Upper lobe of left lung (tissue), 6 donors: ENCODE results near the gene EXOSC1. TPM values are rescaled to one million over a fixed set of nuclear protein-coding genes. Genes with fewer than 3 reads are reported as not detected.

Experiments used
- ATAC-seq, 2 donors: fragments of 200-7000 bp; cut with Tn5 transposase; one replicate each; pipeline ENCODE4 v1.9.1; 2022; ENCODE audit warnings: mild to moderate bottlenecking in 2 of 2, moderate library complexity in 2 of 2; ENCODE audit not compliant: low FRiP score in 2 of 2
- DNase-seq, 2 donors: peaks; one replicate each; pipeline ENCODE4 v3.0.0-alpha.2; 2019 to 2020
- H3K27ac ChIP-seq, 4 donors: fragments of 200-600 bp; sonication (generic); one replicate each; pipeline ENCODE4 v1.5.1; 2016 to 2019
- H3K27me3 ChIP-seq, 4 donors: fragments of 200-600 bp; sonication (generic); one replicate each; pipeline ENCODE4 v1.5.1; 2017 to 2019
- H3K36me3 ChIP-seq, 4 donors: fragments of 200-600 bp; sonication (generic); one replicate each; pipeline ENCODE4 v1.5.1; 2016 to 2019
- H3K4me1 ChIP-seq, 4 donors: fragments of 200-600 bp; sonication (generic); one replicate each; pipeline ENCODE4 v1.5.1; 2018 to 2019
- H3K4me3 ChIP-seq, 4 donors: fragments of 200-600 bp; sonication (generic); one replicate each; pipeline ENCODE4 v1.5.1; 2017 to 2019; ENCODE audit warnings: mild to moderate bottlenecking in 2 of 4, moderate library complexity in 1 of 4
- H3K9me3 ChIP-seq, 4 donors: fragments of 200-600 bp; sonication (generic); one replicate each; pipeline ENCODE4 v1.5.1; 2018 to 2019
- CTCF ChIP-seq, 6 experiments: fragments of 450-650 bp in 4 of 6; fragments of 200-600 bp in 2 of 6; sonication (generic) in 2 of 6; IDR thresholded peaks; one replicate each; pipeline ENCODE4 v1.5.1; 2016 to 2019; ENCODE audit warnings: antibody characterized with exemption in 6 of 6
- EP300 ChIP-seq, 4 donors: sonication (generic); formaldehyde crosslinking; IDR thresholded peaks; one replicate each; pipeline ENCODE4 v1.5.1; 2017; ENCODE audit warnings: antibody characterized with exemption in 4 of 4, control low read depth in 2 of 4
- POLR2A ChIP-seq, 4 donors: fragments of 450-650 bp; IDR thresholded peaks; one replicate each; pipeline ENCODE4 v1.5.1; 2016 to 2017; ENCODE audit warnings: antibody characterized with exemption in 4 of 4, mild to moderate bottlenecking in 2 of 4
- POLR2AphosphoS5 ChIP-seq, 2 donors: sonication (generic); formaldehyde crosslinking; IDR thresholded peaks; one replicate each; pipeline ENCODE4 v1.5.1; 2017; ENCODE audit warnings: antibody characterized with exemption in 2 of 2
- WGBS, 2 donors: methylation state at CpG; one replicate each; pipeline ENCODE4 v1.1.5; 2017 to 2018; 5-methylcytosine and 5-hydroxymethylcytosine counted together
- small RNA-seq, 4 donors: library from RNA; depleted of rRNA; stranded (forward); fragments of <200 nt; gene quantifications; one replicate each; pipeline ENCODE3, GENCODE V24; 2016
- total RNA-seq, 6 donors: library from RNA; depleted of rRNA in 4 of 6; stranded (reverse); fragments of >200 nt in 4 of 6; gene quantifications; one replicate each; pipeline versions ENCODE4 v1.1.0 to v1.2.1, GENCODE V29; 2016 to 2021
- donor health status: DM: no; HTN: no; CAD: no; lungs with moderate emphysema.
- donor health status: DM: no; HTN: yes; CAD: no; lungs with severe emphysema.

Gene EXOSC1
- total RNA-seq, 6 donors from 2014 or later, result 19.5 to 30.4 (median 28.1) TPM

- H3K4me1 ChIP-seq, result no peaks in the 10 kb centered on the region
- H3K9me3 ChIP-seq, result no peaks in the 10 kb centered on the region
- WGBS, 2 donors, result 86 to 89% methylated on average over 5 of the region's 5 CpGs
- peak overlapping the region in 1 of 4 donors; percentile 14 for H3K27ac ChIP-seq
- peak in 1 of 2 donors; percentile 16 for ATAC-seq
- DNase-seq, result no peak
- no peak overlapping the region for H3K4me3 ChIP-seq
- no peaks in the 10 kb centered on the region for H3K27me3 ChIP-seq
- no peak for TF ChIP-seq CTCF (IDR thresholded peaks at IDR 0.05)
- TF ChIP-seq POLR2A (IDR thresholded peaks at IDR 0.05), result no peak
- TF ChIP-seq EP300 (IDR thresholded peaks at IDR 0.05), result no peak
- TF ChIP-seq POLR2AphosphoS5 (IDR thresholded peaks at IDR 0.05), result no peak
- peaks cover 7 to 93% (median 58%) of the 10 kb centered on the region in 4 donors for H3K36me3 ChIP-seq
These were observed 55.7 kb downstream of the EXOSC1 start for GRCh38 chr10:97390091-97390490.

GRCh38 chr10:97388152-97388551 lies 57.7 kb downstream of the EXOSC1 start:
- ATAC-seq, result peak in 1 of 2 donors; percentile 52

More at GRCh38 chr10:97388152-97388551, 57.7 kb downstream of the EXOSC1 start:
- H3K9me3 ChIP-seq, result no peaks in the 10 kb centered on the region
- H3K4me1 ChIP-seq, result no peaks in the 10 kb centered on the region
- no peaks in the 10 kb centered on the region for H3K27me3 ChIP-seq
- DNase-seq, result no peak
- no peak overlapping the region for H3K27ac ChIP-seq
- no peak overlapping the region for H3K4me3 ChIP-seq
- no peak for TF ChIP-seq POLR2A (IDR thresholded peaks at IDR 0.05)
- TF ChIP-seq CTCF (IDR thresholded peaks at IDR 0.05), result no peak
- TF ChIP-seq EP300 (IDR thresholded peaks at IDR 0.05), result no peak
- no peak for TF ChIP-seq POLR2AphosphoS5 (IDR thresholded peaks at IDR 0.05)
- peaks cover 7 to 86% (median 56%) of the 10 kb centered on the region in 4 donors for H3K36me3 ChIP-seq
- WGBS, 2 donors, result 95% methylated on average over 5 of the region's 5 CpGs; no CpG with 5 or more reads in 1 of the 2 donors

Small RNA genes within 50 kb of the gene (small RNA-seq; reads per million reads assigned to genes)
- 0 reads per million in 4 donors for gene RF00019

Other genes with a start within 250 kb of the EXOSC1 start
- 10 to 100 TPM in 3 of 6 donors, 1 to 10 TPM in 3; 3.8 to 19.9 (median 10.9) TPM for gene ARHGAP19, start 153.4 kb downstream of the EXOSC1 start, total RNA-seq
- 10 to 100 TPM in 5 of 6 donors, 1 to 10 TPM in 1; 8.9 to 20.2 (median 15.4) TPM for gene FRAT1, start 126.7 kb downstream of the EXOSC1 start, total RNA-seq
- gene FRAT2, start 111.3 kb downstream of the EXOSC1 start, total RNA-seq, result 10 to 100 TPM; 19.0 to 33.3 (median 29.5) TPM
- gene RRP12, start 44.7 kb downstream of the EXOSC1 start, total RNA-seq, result 10 to 100 TPM; 20.4 to 38.2 (median 28.9) TPM
- gene PGAM1, start 19.8 kb downstream of the EXOSC1 start, total RNA-seq, result 100 to 1,000 TPM in 5 of 6 donors, 10 to 100 TPM in 1; 55.5 to 184 (median 137) TPM
- gene ZDHHC16, start 169 bp upstream of the EXOSC1 start, total RNA-seq, result 10 to 100 TPM; 40.0 to 84.7 (median 60.1) TPM
- gene MMS19, start 52.4 kb upstream of the EXOSC1 start, total RNA-seq, result 100 to 1,000 TPM in 1 of 6 donors, 10 to 100 TPM in 5; 62.5 to 148 (median 77.0) TPM
- 10 to 100 TPM; 40.6 to 93.1 (median 67.3) TPM for gene UBTD1, start 52.9 kb upstream of the EXOSC1 start, total RNA-seq
- 1 to 10 TPM in 3 of 6 donors, under 1 TPM in 2, not detected in 1; 0.67 to 2.4 (median 1.1) TPM for gene ANKRD2, start 126.8 kb upstream of the EXOSC1 start, total RNA-seq
- gene HOGA1, start 138.4 kb upstream of the EXOSC1 start, total RNA-seq, result 1 to 10 TPM in 5 of 6 donors, under 1 TPM in 1; 0.39 to 4.2 (median 1.9) TPM
- gene C10orf62, start 143.7 kb upstream of the EXOSC1 start, total RNA-seq, result 1 to 10 TPM in 1 of 6 donors, under 1 TPM in 1, not detected in 4; 0.20 to 7.3 TPM
- gene MORN4, start 187.5 kb upstream of the EXOSC1 start, total RNA-seq, result 1 to 10 TPM; 1.3 to 7.7 (median 3.2) TPM
- gene PI4K2A, start 194.7 kb upstream of the EXOSC1 start, total RNA-seq, result 10 to 100 TPM; 22.0 to 34.4 (median 28.6) TPM
- gene AVPI1, start 241.2 kb upstream of the EXOSC1 start, total RNA-seq, result 10 to 100 TPM; 25.2 to 62.5 (median 45.0) TPM